A549 treated with AZD2906 at 1 μM for 4 hours (cell line): ENCODE results near the gene TMC8. TPM values are rescaled to one million over a fixed set of nuclear protein-coding genes. Genes with fewer than 3 reads are reported as not detected.

Source experiments
- total RNA-seq: library from RNA; stranded (reverse); fragments of 200-300 nt; extraction: Qiagen RNA extraction; gene quantifications from 5 replicates; pipeline ENCODE4 v1.2.3, GENCODE V29; 2022

TMC8 gene
- 0.14 to 0.30 TPM (median 0.25 TPM) in 5 replicates for total RNA-seq

GRCh38 chr17:78130437-78131101 lies at the start of gene TMC8:
Gene TMC8, plus strand, starts transcription at chr17:78130771. Its CDS starts 818 bp downstream, at chr17:78131589.

GRCh38 chr17:78128551-78129350 lies 1.8 kb upstream of the TMC8 start, which contains the start of gene TMC6:
Gene TMC6, minus strand, starts transcription at chr17:78128755. Its CDS starts 1,923 bp downstream, at chr17:78126832.

GRCh38 chr17:78168242-78168902 lies 37.8 kb downstream of the TMC8 start, which contains the start of gene SYNGR2:
Gene SYNGR2, plus strand, starts transcription at chr17:78168581. Its CDS starts 36 bp downstream, at chr17:78168617.

GRCh38 chr17:78186692-78187595 lies 56.4 kb downstream of the TMC8 start, which contains the start of the genes AFMID and TK1:
Gene AFMID, plus strand, starts transcription at chr17:78187362. Its CDS starts 9 bp downstream, at chr17:78187371.
Gene TK1, minus strand, starts transcription at chr17:78187052. Its CDS starts 58 bp downstream, at chr17:78186994.

Other genes with a start within 250 kb of the TMC8 start
- gene TNRC6C, start 172.1 kb upstream of the TMC8 start, total RNA-seq: 1.8 to 2.5 TPM (median 2.3 TPM) in 5 replicates
- gene TMC6, start 2.0 kb upstream of the TMC8 start, total RNA-seq: 7.7 to 12.7 TPM (median 10.9 TPM) in 5 replicates
- gene C17orf99, start 15.6 kb downstream of the TMC8 start, total RNA-seq: not detected in 5 replicates
- gene SYNGR2, start 37.8 kb downstream of the TMC8 start, total RNA-seq: 117 to 208 TPM (median 186 TPM) in 5 replicates
- 237 to 293 TPM (median 246 TPM) in 5 replicates for gene TK1, start 56.3 kb downstream of the TMC8 start, total RNA-seq
- gene AFMID, start 56.6 kb downstream of the TMC8 start, total RNA-seq: 35.2 to 55.4 TPM (median 36.3 TPM) in 5 replicates
- gene BIRC5, start 83.5 kb downstream of the TMC8 start, total RNA-seq: 93.1 to 114 TPM (median 97.6 TPM) in 5 replicates
- not detected in 5 replicates for gene TMEM235, start 100.9 kb downstream of the TMC8 start, total RNA-seq
- gene SOCS3, start 229.3 kb downstream of the TMC8 start, total RNA-seq: 27.7 to 35.1 TPM (median 32.4 TPM) in 5 replicates
- gene PGS1, start 247.9 kb downstream of the TMC8 start, total RNA-seq: 20.5 to 24.6 TPM (median 22.8 TPM) in 5 replicates